HCT116 (cell line): ENCODE data around the gene BTBD6. TPM values are rescaled to one million over a fixed set of nuclear protein-coding genes. Genes with fewer than 3 reads are reported as not detected.

Source experiments
- ATAC-seq: fragments of 200-7000 bp; cut with Tn5 transposase; 2 replicates; pipeline ENCODE4 v1.9.1; 2020; ENCODE audit warnings: mild to moderate bottlenecking, moderate library complexity
- BruUV-seq: library from RNA; stranded (reverse); fragments of 400-500 nt; replicated peaks from 2 replicates; lab custom pipeline; 2021; lab: Mats Ljungman, UMichigan
- CTCF ChIA-PET: fragments of 300-600 bp; sonication (Branson Sonifier 250); formaldehyde crosslinking; loops from one replicate; lab custom pipeline; 2021; ENCODE audit warnings: antibody characterized with exemption; lab: Charles Lee
- POLR2A ChIA-PET: fragments of 300-600, 350-600 bp; sonication (Branson Sonifier 250); formaldehyde crosslinking; loops from one replicate; lab custom pipeline; 2021; ENCODE audit warnings: antibody characterized with exemption; lab: Charles Lee
- RAD21 ChIA-PET, 2 experiments: fragments of 300-600 bp; sonication (Branson Sonifier 250); formaldehyde crosslinking; loops; one replicate each; lab custom pipeline; 2023; ENCODE audit warnings: low total read pairs in 2 of 2; ENCODE audit not compliant: uncharacterized antibody in 2 of 2, unreplicated experiment in 2 of 2, low non-redundant PET in 1 of 2; lab: Charles Lee
- DNase-seq: peaks from one replicate; pipeline ENCODE4 v3.0.0-alpha.2; 2010; ENCODE audit warnings: low read depth, low spot score
- H2AFZ ChIP-seq: fragments of 200-600 bp; shearing (Covaris generic), sonication (generic); 2 replicates; pipeline ENCODE4 v1.6.1; 2017; ENCODE audit warnings: low read depth, mixed run types, mixed read lengths, antibody characterized with exemption, low read length; ENCODE audit not compliant: poor library complexity, severe bottlenecking
- H3K27ac ChIP-seq: 2 replicates; pipeline ENCODE4 v1.5.1; 2012; ENCODE audit warnings: low read depth, low read length
- H3K27me3 ChIP-seq: fragments of 200-600 bp; sonication (generic); 2 replicates; pipeline ENCODE4 v1.6.1; 2016; ENCODE audit warnings: mixed run types, low read length, mixed read lengths; ENCODE audit not compliant: insufficient read depth
- H3K36me3 ChIP-seq, 2 experiments: fragments of 200-500 bp in 1 of 2; fragments of 200-600 bp in 1 of 2; sonication (Bioruptor generic) in 1 of 2; sonication (generic) in 1 of 2; 2 replicates each; pipeline versions ENCODE4 v1.5.1 to v1.6.1; 2014 to 2016; ENCODE audit warnings: low read length in 2 of 2, inconsistent platforms in 1 of 2, mixed read lengths in 1 of 2, mixed run types in 1 of 2; ENCODE audit not compliant: insufficient read depth in 2 of 2, control insufficient read depth in 1 of 2
- H3K4me1 ChIP-seq, 2 experiments: fragments of 200-600 bp in 1 of 2; sonication (generic) in 1 of 2; 2 replicates each; pipeline versions ENCODE4 v1.5.1 to v1.6.1; 2012 to 2017; ENCODE audit warnings: low read length in 2 of 2, inconsistent platforms in 1 of 2, mild to moderate bottlenecking in 1 of 2, mixed read lengths in 1 of 2, mixed run types in 1 of 2, moderate library complexity in 1 of 2; ENCODE audit not compliant: insufficient read depth in 2 of 2, control insufficient read depth in 1 of 2
- H3K4me2 ChIP-seq: fragments of 200-600 bp; sonication (generic); 2 replicates; pipeline ENCODE4 v1.6.1; 2017; ENCODE audit warnings: mixed run types, low read length, mixed read lengths
- H3K4me3 ChIP-seq, 2 experiments: fragments of 200-600 bp in 1 of 2; sonication (generic) in 1 of 2; replicated peaks in 1 of 2; 2 replicates each; pipeline ENCODE4 v1.5.1; 2011 to 2016; ENCODE audit warnings: low read length in 2 of 2, control low read depth in 1 of 2, low read depth in 1 of 2, mild to moderate bottlenecking in 1 of 2, mixed read lengths in 1 of 2, mixed run types in 1 of 2
- H3K79me2 ChIP-seq: fragments of 200-600 bp; sonication (generic); 2 replicates; pipeline ENCODE4 v1.6.1; 2017; ENCODE audit warnings: mild to moderate bottlenecking, mixed run types, low read length, moderate library complexity, mixed read lengths; ENCODE audit not compliant: insufficient read depth
- H3K9ac ChIP-seq: fragments of 200-600 bp; sonication (generic); 2 replicates; pipeline ENCODE4 v1.6.1; 2016; ENCODE audit warnings: low read length, mixed read lengths
- H3K9me2 ChIP-seq: fragments of 200-600 bp; sonication (generic), shearing (Covaris generic); 2 replicates; pipeline ENCODE4 v1.6.1; 2017; ENCODE audit warnings: mixed run types, mild to moderate bottlenecking, moderate library complexity; ENCODE audit not compliant: insufficient read depth
- H3K9me3 ChIP-seq, 2 experiments: fragments of 200-500 bp in 1 of 2; fragments of 200-600 bp in 1 of 2; sonication (Bioruptor generic) in 1 of 2; sonication (generic) in 1 of 2; 2 replicates each; pipeline ENCODE4 v1.6.1; 2014 to 2017; ENCODE audit warnings: low read length in 2 of 2, mixed read lengths in 2 of 2, inconsistent platforms in 1 of 2, low read depth in 1 of 2, mild to moderate bottlenecking in 1 of 2, mixed run types in 1 of 2, moderate library complexity in 1 of 2; ENCODE audit not compliant: control insufficient read depth in 1 of 2, insufficient read depth in 1 of 2
- H4K20me1 ChIP-seq: fragments of 200-600 bp; sonication (generic), shearing (Covaris generic); 2 replicates; pipeline ENCODE4 v1.6.1; 2017; ENCODE audit warnings: mixed run types, mild to moderate bottlenecking, moderate library complexity; ENCODE audit not compliant: insufficient read depth
- CEBPB ChIP-seq: IDR thresholded peaks from 2 replicates; pipeline ENCODE4 v1.6.1; 2012; ENCODE audit warnings: low read depth
- EGR1 ChIP-seq: IDR thresholded peaks from 2 replicates; pipeline ENCODE4 v1.6.1; 2012; ENCODE audit warnings: low read depth
- ELF1 ChIP-seq: IDR thresholded peaks from 2 replicates; pipeline ENCODE4 v1.6.1; 2012; ENCODE audit warnings: low read depth, borderline replicate concordance
- EZH2 ChIP-seq: fragments of 200-600 bp; sonication (generic); IDR thresholded peaks from 2 replicates; pipeline ENCODE4 v1.6.1; 2017; ENCODE audit warnings: antibody characterized with exemption, mixed run types
- EZH2phosphoT487 ChIP-seq: fragments of 200-600 bp; IDR thresholded peaks from 2 replicates; pipeline ENCODE4 v1.6.1; 2018; ENCODE audit warnings: antibody characterized with exemption, borderline replicate concordance
- FOSL1 ChIP-seq: IDR thresholded peaks from 2 replicates; pipeline ENCODE4 v1.6.1; 2012; ENCODE audit warnings: low read depth
- JUND ChIP-seq: IDR thresholded peaks from 2 replicates; pipeline ENCODE4 v1.6.1; 2012
- POLR2A ChIP-seq: IDR thresholded peaks from 2 replicates; pipeline ENCODE4 v1.7.0; 2011; ENCODE audit warnings: borderline replicate concordance; ENCODE audit not compliant: insufficient read depth, insufficient read length; ENCODE audit errors: extremely low read depth
- RAD21 ChIP-seq: IDR thresholded peaks from 2 replicates; pipeline ENCODE4 v1.6.1; 2012; ENCODE audit warnings: low read depth, mild to moderate bottlenecking
- SIN3A ChIP-seq: IDR thresholded peaks from 2 replicates; pipeline ENCODE4 v1.6.1; 2012; ENCODE audit warnings: low read depth
- SP1 ChIP-seq: IDR thresholded peaks from 2 replicates; pipeline ENCODE4 v1.6.1; 2012; ENCODE audit warnings: low read depth
- SRF ChIP-seq: IDR thresholded peaks from 2 replicates; pipeline ENCODE4 v1.6.1; 2012; ENCODE audit warnings: low read depth
- TCF7L2 ChIP-seq: IDR thresholded peaks from 2 replicates; pipeline ENCODE4 v1.7.0; 2011; ENCODE audit warnings: borderline replicate concordance, inconsistent platforms; ENCODE audit not compliant: insufficient read depth, insufficient read length; ENCODE audit errors: extremely low read depth
- YY1 ChIP-seq: IDR thresholded peaks from 2 replicates; pipeline ENCODE4 v1.6.1; 2011; ENCODE audit warnings: low read length, low read depth, moderate library complexity, mild to moderate bottlenecking; ENCODE audit not compliant: insufficient replicate concordance; ENCODE audit errors: extremely low read depth
- ZFX ChIP-seq: fragments of 450-650 bp; IDR thresholded peaks from 2 replicates; pipeline ENCODE4 v1.6.1; 2017
- ZNF274 ChIP-seq: fragments of 200-500 bp; sonication (Bioruptor generic); IDR thresholded peaks from 2 replicates; pipeline ENCODE4 v1.6.1; 2014; ENCODE audit warnings: mild to moderate bottlenecking, low read depth, low read length, inconsistent platforms
- intact Hi-C: fragments of 100-400 bp; cut with micrococcal nuclease; formaldehyde crosslinking; loops from 2 replicates; pipeline ENCODE4 v1.10.0; 2022
- total RNA-seq: library from RNA; stranded (reverse); gene quantifications from one replicate; pipeline ENCODE4 v1.2.1, GENCODE V29; 2021; ENCODE audit not compliant: unreplicated experiment
- TF ChIP-seq, protein P1 (sequence below): IDR thresholded peaks from 2 replicates; pipeline ENCODE4 v1.6.1; 2012
- TF ChIP-seq, protein P2 (sequence below), 3 experiments: fragments of 200-600 bp in 1 of 3; sonication (generic) in 1 of 3; IDR thresholded peaks in 2 of 3; conservative IDR thresholded peaks in 1 of 3; 2 replicates each; pipeline ENCODE4 v1.5.1; 2012 to 2017; ENCODE audit warnings: low read depth in 2 of 3, low read length in 2 of 3, antibody characterized with exemption in 1 of 3, borderline replicate concordance in 1 of 3, control low read depth in 1 of 3, mild to moderate bottlenecking in 1 of 3, mixed read lengths in 1 of 3, mixed run types in 1 of 3, moderate library complexity in 1 of 3; ENCODE audit not compliant: insufficient read depth in 1 of 3
- TF ChIP-seq, protein P3 (sequence below): IDR thresholded peaks from 2 replicates; pipeline ENCODE4 v1.6.1; 2012; ENCODE audit warnings: low read depth
- TF ChIP-seq, protein P4 (sequence below): IDR thresholded peaks from 2 replicates; pipeline ENCODE4 v1.6.1; 2011; ENCODE audit warnings: mild to moderate bottlenecking, low read length, moderate library complexity; ENCODE audit not compliant: insufficient replicate concordance; ENCODE audit errors: extremely low read depth

BTBD6 gene
- total RNA-seq, 1 experiment from 2014 or later: 35.9 TPM

DNA sequence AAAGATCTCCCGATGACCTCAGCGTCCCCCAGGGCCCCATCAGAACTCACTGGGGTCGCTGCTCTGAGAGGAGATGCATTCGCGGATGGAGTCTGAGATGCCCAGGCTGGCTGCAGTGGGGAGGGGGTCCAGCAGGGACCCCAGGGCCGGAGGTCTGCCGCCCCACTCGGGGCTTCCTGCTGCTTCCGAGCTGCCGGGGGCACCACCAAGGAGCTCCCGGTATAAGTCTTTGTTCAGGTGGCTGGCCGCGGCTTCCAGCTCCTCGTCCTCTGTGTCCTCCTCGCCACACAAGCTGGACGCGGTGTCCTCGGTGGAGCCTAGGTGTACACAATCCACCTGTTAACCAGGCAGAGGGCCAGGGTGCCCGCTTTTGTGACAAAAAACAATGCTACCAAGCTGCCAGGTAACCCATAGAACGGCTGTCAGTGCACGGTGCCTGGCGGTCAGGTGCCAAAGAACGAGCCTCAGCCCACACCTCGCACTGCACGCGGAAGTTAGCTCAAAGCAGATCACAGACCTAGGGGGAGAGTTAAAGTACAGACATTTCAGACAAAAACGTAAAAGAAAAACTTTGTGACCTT lies 26.6 kb upstream of the BTBD6 start:
- Histone ChIP-seq H3K4me3 (no peak overlapping the region), H3K27me3 (no peaks in the 10 kb centered on the region), H3K9me2 (no peaks in the 10 kb centered on the region), H3K4me2 (no peak overlapping the region), H3K9ac (no peak overlapping the region), H3K27ac (no peak overlapping the region), H3K79me2 (no peaks in the 10 kb centered on the region), H4K20me1 (no peaks in the 10 kb centered on the region), H3K9me3 (no peaks in the 10 kb centered on the region), H3K4me1 (no peaks in the 10 kb centered on the region), H2AFZ (no peak overlapping the region), H3K36me3 (peaks cover 7 to 10% of the 10 kb centered on the region in 2 experiments; a peak in 3 of 4 replicates)
- CTCF ChIA-PET: no interaction called here
- ATAC-seq (no peak), DNase-seq (no peak)
- no TSS peak for BruUV-seq
- intact Hi-C loops: no loop called here
- TF ChIP-seq CEBPB (no peak), YY1 (no peak), SRF (no peak), ELF1 (no peak), RAD21 (no peak), POLR2A (no peak), ZFX (no peak), EZH2phosphoT487 (no peak), FOSL1 (no peak), SP1 (no peak), TCF7L2 (no peak), SIN3A (no peak), JUND (no peak), EZH2 (no peak), EGR1 (no peak), ZNF274 (no peak)
- TF ChIP-seq, protein P1, sequence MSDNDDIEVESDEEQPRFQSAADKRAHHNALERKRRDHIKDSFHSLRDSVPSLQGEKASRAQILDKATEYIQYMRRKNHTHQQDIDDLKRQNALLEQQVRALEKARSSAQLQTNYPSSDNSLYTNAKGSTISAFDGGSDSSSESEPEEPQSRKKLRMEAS: no peak
- TF ChIP-seq, protein P2, sequence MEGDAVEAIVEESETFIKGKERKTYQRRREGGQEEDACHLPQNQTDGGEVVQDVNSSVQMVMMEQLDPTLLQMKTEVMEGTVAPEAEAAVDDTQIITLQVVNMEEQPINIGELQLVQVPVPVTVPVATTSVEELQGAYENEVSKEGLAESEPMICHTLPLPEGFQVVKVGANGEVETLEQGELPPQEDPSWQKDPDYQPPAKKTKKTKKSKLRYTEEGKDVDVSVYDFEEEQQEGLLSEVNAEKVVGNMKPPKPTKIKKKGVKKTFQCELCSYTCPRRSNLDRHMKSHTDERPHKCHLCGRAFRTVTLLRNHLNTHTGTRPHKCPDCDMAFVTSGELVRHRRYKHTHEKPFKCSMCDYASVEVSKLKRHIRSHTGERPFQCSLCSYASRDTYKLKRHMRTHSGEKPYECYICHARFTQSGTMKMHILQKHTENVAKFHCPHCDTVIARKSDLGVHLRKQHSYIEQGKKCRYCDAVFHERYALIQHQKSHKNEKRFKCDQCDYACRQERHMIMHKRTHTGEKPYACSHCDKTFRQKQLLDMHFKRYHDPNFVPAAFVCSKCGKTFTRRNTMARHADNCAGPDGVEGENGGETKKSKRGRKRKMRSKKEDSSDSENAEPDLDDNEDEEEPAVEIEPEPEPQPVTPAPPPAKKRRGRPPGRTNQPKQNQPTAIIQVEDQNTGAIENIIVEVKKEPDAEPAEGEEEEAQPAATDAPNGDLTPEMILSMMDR (IDR thresholded peaks at IDR 0.05 in 2 of 3, conservative IDR thresholded peaks at IDR 0.05 in 1 of 3; ENCODE audit: borderline replicate concordance in 1 of 3, insufficient read depth in 1 of 3, low read depth in 2 of 3, low read length in 2 of 3): no peak
- TF ChIP-seq, protein P3, sequence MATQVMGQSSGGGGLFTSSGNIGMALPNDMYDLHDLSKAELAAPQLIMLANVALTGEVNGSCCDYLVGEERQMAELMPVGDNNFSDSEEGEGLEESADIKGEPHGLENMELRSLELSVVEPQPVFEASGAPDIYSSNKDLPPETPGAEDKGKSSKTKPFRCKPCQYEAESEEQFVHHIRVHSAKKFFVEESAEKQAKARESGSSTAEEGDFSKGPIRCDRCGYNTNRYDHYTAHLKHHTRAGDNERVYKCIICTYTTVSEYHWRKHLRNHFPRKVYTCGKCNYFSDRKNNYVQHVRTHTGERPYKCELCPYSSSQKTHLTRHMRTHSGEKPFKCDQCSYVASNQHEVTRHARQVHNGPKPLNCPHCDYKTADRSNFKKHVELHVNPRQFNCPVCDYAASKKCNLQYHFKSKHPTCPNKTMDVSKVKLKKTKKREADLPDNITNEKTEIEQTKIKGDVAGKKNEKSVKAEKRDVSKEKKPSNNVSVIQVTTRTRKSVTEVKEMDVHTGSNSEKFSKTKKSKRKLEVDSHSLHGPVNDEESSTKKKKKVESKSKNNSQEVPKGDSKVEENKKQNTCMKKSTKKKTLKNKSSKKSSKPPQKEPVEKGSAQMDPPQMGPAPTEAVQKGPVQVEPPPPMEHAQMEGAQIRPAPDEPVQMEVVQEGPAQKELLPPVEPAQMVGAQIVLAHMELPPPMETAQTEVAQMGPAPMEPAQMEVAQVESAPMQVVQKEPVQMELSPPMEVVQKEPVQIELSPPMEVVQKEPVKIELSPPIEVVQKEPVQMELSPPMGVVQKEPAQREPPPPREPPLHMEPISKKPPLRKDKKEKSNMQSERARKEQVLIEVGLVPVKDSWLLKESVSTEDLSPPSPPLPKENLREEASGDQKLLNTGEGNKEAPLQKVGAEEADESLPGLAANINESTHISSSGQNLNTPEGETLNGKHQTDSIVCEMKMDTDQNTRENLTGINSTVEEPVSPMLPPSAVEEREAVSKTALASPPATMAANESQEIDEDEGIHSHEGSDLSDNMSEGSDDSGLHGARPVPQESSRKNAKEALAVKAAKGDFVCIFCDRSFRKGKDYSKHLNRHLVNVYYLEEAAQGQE: no peak
- TF ChIP-seq, protein P4, sequence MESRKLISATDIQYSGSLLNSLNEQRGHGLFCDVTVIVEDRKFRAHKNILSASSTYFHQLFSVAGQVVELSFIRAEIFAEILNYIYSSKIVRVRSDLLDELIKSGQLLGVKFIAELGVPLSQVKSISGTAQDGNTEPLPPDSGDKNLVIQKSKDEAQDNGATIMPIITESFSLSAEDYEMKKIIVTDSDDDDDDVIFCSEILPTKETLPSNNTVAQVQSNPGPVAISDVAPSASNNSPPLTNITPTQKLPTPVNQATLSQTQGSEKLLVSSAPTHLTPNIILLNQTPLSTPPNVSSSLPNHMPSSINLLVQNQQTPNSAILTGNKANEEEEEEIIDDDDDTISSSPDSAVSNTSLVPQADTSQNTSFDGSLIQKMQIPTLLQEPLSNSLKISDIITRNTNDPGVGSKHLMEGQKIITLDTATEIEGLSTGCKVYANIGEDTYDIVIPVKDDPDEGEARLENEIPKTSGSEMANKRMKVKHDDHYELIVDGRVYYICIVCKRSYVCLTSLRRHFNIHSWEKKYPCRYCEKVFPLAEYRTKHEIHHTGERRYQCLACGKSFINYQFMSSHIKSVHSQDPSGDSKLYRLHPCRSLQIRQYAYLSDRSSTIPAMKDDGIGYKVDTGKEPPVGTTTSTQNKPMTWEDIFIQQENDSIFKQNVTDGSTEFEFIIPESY: no peak
- RAD21 ChIA-PET: no interaction called here
- POLR2A ChIA-PET: no interaction called here
